Tibial artery (tissue), 4 donors: ENCODE measurements around the gene DLG5.

Experiments
- DNase-seq, 2 donors: peaks; one replicate each; pipeline ENCODE4 v3.0.0-alpha.2; 2019
- H3K27ac ChIP-seq, 2 donors: fragments of 200-600 bp; sonication (generic) in 1 of 2; 1 replicate in 1 of 2; 2 replicates in 1 of 2; pipeline ENCODE4 v1.5.1; 2018 to 2019; ENCODE audit warnings: mild to moderate bottlenecking in 1 of 2
- H3K27me3 ChIP-seq, 2 donors: fragments of 200-600 bp; sonication (generic) in 1 of 2; one replicate each; pipeline versions ENCODE4 v1.5.1 to v1.6.0; 2016 to 2019
- H3K36me3 ChIP-seq, 3 donors: fragments of 200-600 bp; sonication (generic) in 2 of 3; one replicate each; pipeline ENCODE4 v1.5.1; 2016 to 2019; ENCODE audit warnings: mild to moderate bottlenecking in 2 of 3
- H3K4me1 ChIP-seq, 4 donors: fragments of 200-600 bp; sonication (generic) in 2 of 4; 1 replicate in 3 of 4; 2 replicates in 1 of 4; pipeline ENCODE4 v1.5.1; 2016 to 2019
- H3K4me3 ChIP-seq, 2 donors: fragments of 200-600 bp; sonication (generic) in 1 of 2; 1 replicate in 1 of 2; 2 replicates in 1 of 2; pipeline ENCODE4 v1.5.1; 2018 to 2019; ENCODE audit warnings: mild to moderate bottlenecking in 2 of 2
- H3K9me3 ChIP-seq, 3 donors: fragments of 200-600 bp; sonication (generic) in 1 of 3; one replicate each; pipeline ENCODE4 v1.5.1; 2016 to 2019
- CTCF ChIP-seq, 2 experiments: fragments of 200-600 bp in 1 of 2; fragments of 450-650 bp in 1 of 2; IDR thresholded peaks; one replicate each; pipeline ENCODE4 v1.5.1; 2017 to 2019; ENCODE audit warnings: antibody characterized with exemption in 2 of 2, mild to moderate bottlenecking in 1 of 2, moderate library complexity in 1 of 2
- intact Hi-C: fragments of 100-400 bp; cut with DNase I; formaldehyde crosslinking; loops from one replicate; pipeline ENCODE4 v1.15.0; 2023; ENCODE audit warnings: low total_unique reads

The DLG5 gene

GRCh38 chr10:77920495-77920894 lies 6.1 kb downstream of the DLG5 start:
- no peak overlapping the region for H3K4me3 ChIP-seq
- peaks cover 0 to 10% (median 0%) of the 10 kb centered on the region in 3 donors for H3K36me3 ChIP-seq
- DNase-seq = no peak
- no peaks in the 10 kb centered on the region for H3K9me3 ChIP-seq
- H3K27me3 ChIP-seq = no peaks in the 10 kb centered on the region
- no peak for TF ChIP-seq CTCF (IDR thresholded peaks at IDR 0.05)
- no peak overlapping the region for H3K27ac ChIP-seq
- intact Hi-C loops = loop anchor here (10.0 kb wide), 1 partner anchor 76 kb away; no protein-coding TSS in a partner anchor
- peaks cover 0 to 62% (median 23%) of the 10 kb centered on the region in 4 donors for H3K4me1 ChIP-seq

- no peaks in the 10 kb centered on the region for H3K9me3 ChIP-seq
- H3K4me1 ChIP-seq = peaks cover 0 to 54% (median 18%) of the 10 kb centered on the region in 4 donors
- TF ChIP-seq CTCF (IDR thresholded peaks at IDR 0.05) = no peak
- no peak overlapping the region for H3K27ac ChIP-seq
- H3K27me3 ChIP-seq = no peaks in the 10 kb centered on the region
- no peak for DNase-seq
- peaks cover 0 to 10% (median 0%) of the 10 kb centered on the region in 3 donors for H3K36me3 ChIP-seq
- H3K4me3 ChIP-seq = no peak overlapping the region
- intact Hi-C loops = loop anchor here (10.0 kb wide), 1 partner anchor 75 kb away; no protein-coding TSS in a partner anchor
Observed at GRCh38 chr10:77919713-77920108, 6.8 kb downstream of the DLG5 start.

- H3K27me3 ChIP-seq = no peaks in the 10 kb centered on the region
- H3K9me3 ChIP-seq = no peaks in the 10 kb centered on the region
- H3K27ac ChIP-seq = no peak overlapping the region
- DNase-seq = no peak
- no peak overlapping the region for H3K4me3 ChIP-seq
- peaks cover 0 to 38% (median 15%) of the 10 kb centered on the region in 4 donors for H3K4me1 ChIP-seq
- no peak for TF ChIP-seq CTCF (IDR thresholded peaks at IDR 0.05)
- no peaks in the 10 kb centered on the region for H3K36me3 ChIP-seq
- intact Hi-C loops = no loop called here
Observed at GRCh38 chr10:77915319-77916105, 11.0 kb downstream of the DLG5 start.

GRCh38 chr10:77913090-77913489 lies 13.5 kb downstream of the DLG5 start:
- intact Hi-C loops = no loop called here
- Histone ChIP-seq H3K27me3 (no peaks in the 10 kb centered on the region), H3K9me3 (no peaks in the 10 kb centered on the region), H3K27ac (no peak overlapping the region), H3K4me1 (peaks cover 0 to 55% (median 16%) of the 10 kb centered on the region in 4 donors), H3K4me3 (no peak overlapping the region), H3K36me3 (no peaks in the 10 kb centered on the region)
- DNase-seq = no peak
- no peak for TF ChIP-seq CTCF (IDR thresholded peaks at IDR 0.05)

GRCh38 chr10:77912576-77912975 lies 14.0 kb downstream of the DLG5 start:
- intact Hi-C loops = no loop called here
- Histone ChIP-seq H3K9me3 (no peaks in the 10 kb centered on the region), H3K4me1 (peaks cover 0 to 60% (median 19%) of the 10 kb centered on the region in 4 donors), H3K27ac (no peak overlapping the region), H3K36me3 (no peaks in the 10 kb centered on the region), H3K27me3 (no peaks in the 10 kb centered on the region), H3K4me3 (no peak overlapping the region)
- no peak for DNase-seq
- TF ChIP-seq CTCF (IDR thresholded peaks at IDR 0.05) = no peak
